Loucy (cell line): ENCODE measurements around the gene UBE2F.

Experiments used
- H2AFZ ChIP-seq: fragments of 200-600 bp; sonication (generic); 2 replicates; pipeline ENCODE4 v1.6.0; 2016; ENCODE audit warnings: antibody characterized with exemption, mild to moderate bottlenecking, low read length, moderate library complexity
- H3F3A ChIP-seq: fragments of 200-600 bp; 2 replicates; pipeline ENCODE4 v1.6.0; 2016; ENCODE audit warnings: antibody characterized with exemption, low read depth, mild to moderate bottlenecking
- H3K27me3 ChIP-seq: fragments of 200-600 bp; sonication (generic); 2 replicates; pipeline ENCODE4 v1.6.1; 2014; ENCODE audit warnings: low read length, mild to moderate bottlenecking; ENCODE audit not compliant: insufficient read depth, poor library complexity, severe bottlenecking
- H3K36me3 ChIP-seq: fragments of 200-600 bp; sonication (generic); 2 replicates; pipeline ENCODE4 v1.6.1; 2016; ENCODE audit warnings: low read length; ENCODE audit not compliant: insufficient read depth
- H3K4me1 ChIP-seq: fragments of 200-600 bp; sonication (generic); 2 replicates; pipeline ENCODE4 v1.5.1; 2014; ENCODE audit warnings: low read length, mild to moderate bottlenecking; ENCODE audit not compliant: insufficient read depth, poor library complexity, severe bottlenecking
- H3K4me2 ChIP-seq: fragments of 200-600 bp; sonication (generic); 2 replicates; pipeline ENCODE4 v1.6.0; 2014; ENCODE audit warnings: antibody characterized with exemption, low read length, low read depth, mild to moderate bottlenecking; ENCODE audit not compliant: poor library complexity, severe bottlenecking
- H3K4me3 ChIP-seq: fragments of 200-600 bp; sonication (generic); 2 replicates; pipeline ENCODE4 v1.5.1; 2014; ENCODE audit warnings: low read length, mild to moderate bottlenecking, mixed read lengths; ENCODE audit not compliant: poor library complexity, severe bottlenecking
- H3K79me2 ChIP-seq: fragments of 200-600 bp; sonication (generic); 2 replicates; pipeline ENCODE4 v1.6.1; 2014; ENCODE audit warnings: low read length; ENCODE audit not compliant: insufficient read depth
- H3K9ac ChIP-seq: fragments of 200-600 bp; sonication (generic); 2 replicates; pipeline ENCODE4 v1.6.0; 2014; ENCODE audit warnings: mild to moderate bottlenecking, low read depth, low read length, moderate library complexity; ENCODE audit not compliant: poor library complexity, severe bottlenecking
- H3K9me2 ChIP-seq: fragments of 200-600 bp; sonication (generic); replicated peaks from 2 replicates; pipeline ENCODE4 v1.6.1; 2016; ENCODE audit warnings: low read depth, low read length, mixed read lengths
- H3K9me3 ChIP-seq: fragments of 200-600 bp; sonication (generic); 2 replicates; pipeline ENCODE4 v1.6.1; 2014; ENCODE audit warnings: mild to moderate bottlenecking, antibody characterized with exemption, low read length, low read depth; ENCODE audit not compliant: insufficient read depth
- H4K20me1 ChIP-seq: fragments of 200-600 bp; sonication (generic); 2 replicates; pipeline ENCODE4 v1.6.0; 2014; ENCODE audit warnings: antibody characterized with exemption, low read length, mild to moderate bottlenecking; ENCODE audit not compliant: insufficient read depth, poor library complexity, severe bottlenecking
- EZH2phosphoT487 ChIP-seq: fragments of 200-600 bp; IDR thresholded peaks from 2 replicates; pipeline ENCODE4 v1.6.1; 2018; ENCODE audit warnings: antibody characterized with exemption, mild to moderate bottlenecking, moderate library complexity, borderline replicate concordance
- TF ChIP-seq, protein P1 (sequence below): fragments of 200-600 bp; sonication (generic); conservative IDR thresholded peaks from 2 replicates; pipeline ENCODE4 v1.5.1; 2014; ENCODE audit warnings: mild to moderate bottlenecking, antibody characterized with exemption, low read length

UBE2F gene

DNA sequence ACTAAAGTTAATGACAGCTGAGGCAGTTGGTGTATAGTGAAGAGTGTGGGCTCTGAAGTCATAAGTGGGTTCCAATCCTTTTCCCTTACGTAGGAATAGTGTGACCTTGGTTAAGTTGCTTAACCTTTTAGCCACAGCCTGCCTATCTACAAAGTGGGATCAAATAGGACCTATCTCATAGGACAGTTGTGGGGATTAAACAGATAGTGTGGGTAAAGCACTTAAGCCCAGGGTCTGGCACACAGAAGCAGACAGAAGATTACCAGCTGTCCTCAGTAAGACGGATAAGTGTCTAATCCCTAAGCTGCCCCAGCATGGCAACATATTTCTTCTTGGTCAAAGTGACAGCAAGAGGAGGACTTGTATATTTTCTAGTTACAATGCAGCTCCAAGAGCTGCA is 28.2 kb downstream of the UBE2F start:
- no peaks in the 10 kb centered on the region; the same call in 1 of the 2 replicates for H3F3A ChIP-seq
- H3K9ac ChIP-seq: no peak overlapping the region

GRCh38 chr2:237996021-237996593 is 29.3 kb downstream of the UBE2F start:
- no peaks in the 10 kb centered on the region for H3K9me2 ChIP-seq
- H3K79me2 ChIP-seq: peaks cover 18% of the 10 kb centered on the region; the same call in 1 of the 2 replicates
- H3F3A ChIP-seq: no peaks in the 10 kb centered on the region; the same call in 1 of the 2 replicates
- no peak overlapping the region for H3K9ac ChIP-seq
- no peak overlapping the region for H2AFZ ChIP-seq
- H3K4me1 ChIP-seq: peaks cover 3% of the 10 kb centered on the region
- peaks cover 59% of the 10 kb centered on the region; the same call in 1 of the 2 replicates for H3K36me3 ChIP-seq
- H3K27me3 ChIP-seq: no peaks in the 10 kb centered on the region
- no peak for TF ChIP-seq EZH2phosphoT487
- TF ChIP-seq, protein P1, sequence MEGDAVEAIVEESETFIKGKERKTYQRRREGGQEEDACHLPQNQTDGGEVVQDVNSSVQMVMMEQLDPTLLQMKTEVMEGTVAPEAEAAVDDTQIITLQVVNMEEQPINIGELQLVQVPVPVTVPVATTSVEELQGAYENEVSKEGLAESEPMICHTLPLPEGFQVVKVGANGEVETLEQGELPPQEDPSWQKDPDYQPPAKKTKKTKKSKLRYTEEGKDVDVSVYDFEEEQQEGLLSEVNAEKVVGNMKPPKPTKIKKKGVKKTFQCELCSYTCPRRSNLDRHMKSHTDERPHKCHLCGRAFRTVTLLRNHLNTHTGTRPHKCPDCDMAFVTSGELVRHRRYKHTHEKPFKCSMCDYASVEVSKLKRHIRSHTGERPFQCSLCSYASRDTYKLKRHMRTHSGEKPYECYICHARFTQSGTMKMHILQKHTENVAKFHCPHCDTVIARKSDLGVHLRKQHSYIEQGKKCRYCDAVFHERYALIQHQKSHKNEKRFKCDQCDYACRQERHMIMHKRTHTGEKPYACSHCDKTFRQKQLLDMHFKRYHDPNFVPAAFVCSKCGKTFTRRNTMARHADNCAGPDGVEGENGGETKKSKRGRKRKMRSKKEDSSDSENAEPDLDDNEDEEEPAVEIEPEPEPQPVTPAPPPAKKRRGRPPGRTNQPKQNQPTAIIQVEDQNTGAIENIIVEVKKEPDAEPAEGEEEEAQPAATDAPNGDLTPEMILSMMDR: no peak
- no peaks in the 10 kb centered on the region for H3K9me3 ChIP-seq
- no peak overlapping the region for H3K4me3 ChIP-seq
- peaks cover 3% of the 10 kb centered on the region for H4K20me1 ChIP-seq
- H3K4me2 ChIP-seq: no peak overlapping the region

More for the DNA sequence above, 28.2 kb downstream of the UBE2F start:
- Histone ChIP-seq H3K79me2 (peaks cover 10% of the 10 kb centered on the region; the same call in 1 of the 2 replicates), H4K20me1 (peaks cover 3% of the 10 kb centered on the region), H3K27me3 (no peaks in the 10 kb centered on the region), H3K9me2 (no peaks in the 10 kb centered on the region), H3K4me1 (peaks cover 3% of the 10 kb centered on the region), H3K9me3 (no peaks in the 10 kb centered on the region), H3K4me3 (no peak overlapping the region), H3K4me2 (no peak overlapping the region), H2AFZ (no peak overlapping the region), H3K36me3 (peaks cover 59% of the 10 kb centered on the region; the same call in 1 of the 2 replicates)
- TF ChIP-seq EZH2phosphoT487: no peak
- TF ChIP-seq, protein P1: no peak

- H2AFZ ChIP-seq: no peak overlapping the region
- TF ChIP-seq EZH2phosphoT487: no peak
- TF ChIP-seq, protein P1: no peak
These were observed 30.7 kb downstream of the UBE2F start for GRCh38 chr2:237997521-237997920.

More at GRCh38 chr2:237997521-237997920, 30.7 kb downstream of the UBE2F start:
- Histone ChIP-seq H3K9ac (no peak overlapping the region), H3F3A (no peaks in the 10 kb centered on the region; the same call in 1 of the 2 replicates), H4K20me1 (peaks cover 3% of the 10 kb centered on the region), H3K4me3 (no peak overlapping the region), H3K9me2 (no peaks in the 10 kb centered on the region), H3K4me2 (no peak overlapping the region), H3K79me2 (peaks cover 18% of the 10 kb centered on the region; the same call in 1 of the 2 replicates), H3K36me3 (peaks cover 50% of the 10 kb centered on the region; the same call in 1 of the 2 replicates), H3K27me3 (no peaks in the 10 kb centered on the region), H3K4me1 (peaks cover 3% of the 10 kb centered on the region), H3K9me3 (no peaks in the 10 kb centered on the region)
